ENCODE measurements around the gene GLOD5.
"Not testable (repeated sequence)": the region's sequence is repeated elsewhere in the genome, so short reads cannot be mapped to it uniquely, and the experiment has no call there.

GLOD5 gene

DNA sequence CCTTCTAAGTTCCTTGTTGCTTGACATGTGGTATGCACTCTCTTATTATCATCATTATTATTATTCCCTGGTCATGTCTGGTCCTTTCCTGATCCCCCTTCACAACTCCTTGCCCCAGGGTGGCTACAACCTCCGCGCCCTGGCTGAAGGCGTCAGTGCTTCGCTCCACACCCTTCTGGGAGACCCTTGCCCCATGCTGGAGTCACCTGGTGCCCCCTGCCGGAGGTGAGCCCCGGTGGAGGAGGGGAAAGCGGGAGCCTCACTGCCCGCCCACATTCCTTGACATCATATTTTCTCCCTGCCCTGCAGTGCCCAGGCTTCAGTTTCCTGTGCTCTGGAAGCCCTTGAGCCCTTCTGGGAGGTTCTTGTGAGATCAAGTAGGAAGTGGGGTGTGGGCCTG is 53.7 kb downstream of the GLOD5 start:
- no peaks in the 10 kb centered on the region for H3K4me1 Mint-ChIP-seq (ENCODE audit: low read depth)
- no peak for DNase-seq (ENCODE audit: low spot score)
- H3K9me3 Mint-ChIP-seq, result no peaks in the 10 kb centered on the region
- H3K4me3 Mint-ChIP-seq, result no peak overlapping the region
- no peaks in the 10 kb centered on the region for H3K27me3 Mint-ChIP-seq (ENCODE audit: low read depth)
- peaks cover 9% of the 10 kb centered on the region for H3K36me3 Mint-ChIP-seq (ENCODE audit: low read depth)
- H3K27ac Mint-ChIP-seq, result no peak overlapping the region

DNA sequence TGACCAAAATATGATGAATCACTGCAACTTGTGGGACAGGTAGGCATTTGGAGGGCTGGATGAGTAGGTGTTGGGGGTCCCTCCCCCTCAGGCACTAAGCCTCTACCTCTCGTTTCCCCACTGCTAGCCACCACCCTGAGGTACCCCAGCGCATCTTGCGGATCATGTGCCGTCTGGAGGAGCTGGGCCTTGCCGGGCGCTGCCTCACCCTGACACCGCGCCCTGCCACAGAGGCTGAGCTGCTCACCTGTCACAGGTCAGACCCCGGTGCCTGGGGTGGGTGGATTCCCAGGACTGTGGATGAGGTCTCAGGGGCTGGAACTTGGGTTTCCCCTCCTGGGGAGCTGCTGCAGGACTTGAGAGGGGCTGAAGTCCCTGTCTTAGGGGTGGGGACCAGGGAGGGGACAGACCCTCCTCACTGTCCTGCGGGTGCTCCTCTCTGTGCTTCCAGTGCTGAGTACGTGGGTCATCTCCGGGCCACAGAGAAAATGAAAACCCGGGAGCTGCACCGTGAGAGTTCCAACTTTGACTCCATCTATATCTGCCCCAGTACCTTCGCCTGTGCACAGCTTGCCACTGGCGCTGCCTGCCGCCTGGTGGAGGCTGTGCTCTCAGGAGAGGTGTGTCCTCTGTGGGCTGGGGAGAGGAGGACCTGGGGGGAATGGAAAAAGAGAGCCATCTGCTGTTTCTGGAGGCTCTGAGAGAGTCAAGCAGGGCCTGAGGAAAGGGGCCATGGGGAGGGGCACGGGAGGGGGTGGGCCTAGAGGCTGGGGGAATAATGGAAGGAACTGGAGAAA is 54.7 kb downstream of the GLOD5 start:
- Mint-ChIP-seq H3K9me3 (no peaks in the 10 kb centered on the region), H3K36me3 (ENCODE audit: low read depth) (peaks cover 6% of the 10 kb centered on the region), H3K4me3 (no peak overlapping the region), H3K27me3 (ENCODE audit: low read depth) (no peaks in the 10 kb centered on the region), H3K4me1 (ENCODE audit: low read depth) (no peaks in the 10 kb centered on the region), H3K27ac (no peak overlapping the region)
- DNase-seq (ENCODE audit: low spot score), result no peak

DNA sequence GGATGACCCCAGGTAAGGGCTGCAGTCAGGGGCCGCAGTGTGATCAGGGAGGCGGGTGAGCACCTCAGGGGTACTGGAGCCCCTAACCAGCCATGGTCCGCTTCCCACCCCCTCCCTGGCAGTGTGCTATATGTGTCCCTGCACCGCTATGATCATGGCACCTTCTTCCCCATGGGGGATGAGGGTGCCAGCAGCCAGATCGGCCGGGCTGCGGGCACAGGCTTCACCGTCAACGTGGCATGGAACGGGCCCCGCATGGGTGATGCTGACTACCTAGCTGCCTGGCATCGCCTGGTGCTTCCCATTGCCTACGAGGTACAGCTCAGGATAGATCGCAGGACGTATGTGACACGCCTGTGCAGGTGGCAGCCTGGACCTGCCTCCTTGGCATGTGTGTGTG is 56.6 kb downstream of the GLOD5 start:
- no peak overlapping the region for H3K4me3 Mint-ChIP-seq
- DNase-seq (ENCODE audit: low spot score), result no peak
- no peak overlapping the region for H3K27ac Mint-ChIP-seq
- no peaks in the 10 kb centered on the region for H3K27me3 Mint-ChIP-seq (ENCODE audit: low read depth)
- no peaks in the 10 kb centered on the region for H3K9me3 Mint-ChIP-seq
- no peaks in the 10 kb centered on the region for H3K4me1 Mint-ChIP-seq (ENCODE audit: low read depth)
- H3K36me3 Mint-ChIP-seq (ENCODE audit: low read depth), result peaks cover 3% of the 10 kb centered on the region

DNA sequence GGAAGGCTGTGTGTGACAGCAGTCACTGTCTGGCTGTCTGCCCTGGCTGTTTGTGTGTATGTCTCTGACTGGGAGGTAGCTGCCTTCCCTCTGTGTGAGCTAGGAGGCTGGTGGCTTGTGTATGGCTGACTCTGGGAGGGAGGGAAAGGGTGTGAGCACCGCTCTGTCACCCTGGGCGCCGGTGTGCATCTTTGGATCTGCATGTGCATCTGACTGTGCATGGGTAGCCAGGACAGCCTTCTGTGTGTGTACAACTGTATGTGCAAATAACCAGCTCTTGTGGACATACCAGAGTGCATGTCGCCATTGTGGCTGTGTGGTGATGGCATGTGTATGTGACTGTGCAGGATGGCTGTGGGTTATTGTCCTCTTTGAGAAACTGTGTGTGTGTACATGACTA is 57.3 kb downstream of the GLOD5 start:
- H3K36me3 Mint-ChIP-seq (ENCODE audit: low read depth), result peaks cover 6% of the 10 kb centered on the region
- no peaks in the 10 kb centered on the region for H3K9me3 Mint-ChIP-seq
- no peaks in the 10 kb centered on the region for H3K4me1 Mint-ChIP-seq (ENCODE audit: low read depth)
- no peaks in the 10 kb centered on the region for H3K27me3 Mint-ChIP-seq (ENCODE audit: low read depth)
- no peak for DNase-seq (ENCODE audit: low spot score)
- H3K27ac Mint-ChIP-seq, result no peak overlapping the region
- no peak overlapping the region for H3K4me3 Mint-ChIP-seq

DNA sequence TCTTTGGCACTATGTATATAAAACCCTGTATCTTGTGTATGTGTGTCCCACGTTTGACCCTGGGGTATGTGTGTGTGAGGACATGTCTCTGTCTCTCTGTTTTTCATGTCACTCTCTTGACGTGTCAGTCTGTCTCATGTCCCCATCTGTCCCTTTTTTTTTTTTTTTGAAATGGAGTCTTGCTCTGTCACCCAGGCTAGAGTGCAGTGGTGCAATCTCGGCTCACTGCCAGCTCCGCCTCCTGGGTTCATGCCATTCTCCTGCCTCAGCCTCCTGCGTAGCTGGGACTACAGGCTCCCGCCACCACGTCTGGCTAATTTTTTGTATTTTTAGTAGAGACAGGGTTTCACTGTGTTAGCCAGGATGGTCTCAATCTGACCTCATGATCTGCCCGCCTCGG is 57.8 kb downstream of the GLOD5 start:
- not testable (repeated sequence) for DNase-seq (ENCODE audit: low spot score); H3K36me3 Mint-ChIP-seq (ENCODE audit: low read depth); H3K27me3 Mint-ChIP-seq (ENCODE audit: low read depth); H3K9me3 Mint-ChIP-seq; H3K4me3 Mint-ChIP-seq; H3K4me1 Mint-ChIP-seq (ENCODE audit: low read depth); H3K27ac Mint-ChIP-seq

DNA sequence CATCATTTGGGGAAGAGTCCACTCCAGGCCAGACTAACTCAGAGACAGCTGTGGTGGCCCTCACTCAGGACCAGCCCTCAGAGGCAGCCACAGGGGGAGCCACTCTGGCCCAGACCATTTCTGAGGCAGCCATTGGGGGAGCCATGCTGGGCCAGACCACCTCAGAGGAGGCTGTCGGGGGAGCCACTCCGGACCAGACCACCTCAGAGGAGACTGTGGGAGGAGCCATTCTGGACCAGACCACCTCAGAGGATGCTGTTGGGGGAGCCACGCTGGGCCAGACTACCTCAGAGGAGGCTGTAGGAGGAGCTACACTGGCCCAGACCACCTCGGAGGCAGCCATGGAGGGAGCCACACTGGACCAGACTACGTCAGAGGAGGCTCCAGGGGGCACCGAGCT is 61.5 kb downstream of the GLOD5 start:
- Mint-ChIP-seq H3K9me3 (no peaks in the 10 kb centered on the region), H3K27me3 (ENCODE audit: low read depth) (peaks cover 8% of the 10 kb centered on the region), H3K27ac (no peak overlapping the region), H3K4me3 (no peak overlapping the region), H3K36me3 (ENCODE audit: low read depth) (peaks cover 17% of the 10 kb centered on the region), H3K4me1 (ENCODE audit: low read depth) (no peaks in the 10 kb centered on the region)
- DNase-seq (ENCODE audit: low spot score), result no peak
